ENCODE measurements around the gene CIB1. TPM values are rescaled to one million over a fixed set of nuclear protein-coding genes. Genes with fewer than 3 reads are reported as not detected.
A peak's percentile ranks its signal among the peaks of the same experiment; 100 is the strongest.

Gene CIB1
- total and polyA plus RNA-seq, 10 of the 15 experiments (the other 5 are each of a cell fraction or from before 2014, with no cell fraction given): 10.8 to 155 (median 81.9) TPM

GRCh38 chr15:90184786-90185704, 48.7 kb downstream of the CIB1 start (continued):
- TF ChIP-seq, protein P1, sequence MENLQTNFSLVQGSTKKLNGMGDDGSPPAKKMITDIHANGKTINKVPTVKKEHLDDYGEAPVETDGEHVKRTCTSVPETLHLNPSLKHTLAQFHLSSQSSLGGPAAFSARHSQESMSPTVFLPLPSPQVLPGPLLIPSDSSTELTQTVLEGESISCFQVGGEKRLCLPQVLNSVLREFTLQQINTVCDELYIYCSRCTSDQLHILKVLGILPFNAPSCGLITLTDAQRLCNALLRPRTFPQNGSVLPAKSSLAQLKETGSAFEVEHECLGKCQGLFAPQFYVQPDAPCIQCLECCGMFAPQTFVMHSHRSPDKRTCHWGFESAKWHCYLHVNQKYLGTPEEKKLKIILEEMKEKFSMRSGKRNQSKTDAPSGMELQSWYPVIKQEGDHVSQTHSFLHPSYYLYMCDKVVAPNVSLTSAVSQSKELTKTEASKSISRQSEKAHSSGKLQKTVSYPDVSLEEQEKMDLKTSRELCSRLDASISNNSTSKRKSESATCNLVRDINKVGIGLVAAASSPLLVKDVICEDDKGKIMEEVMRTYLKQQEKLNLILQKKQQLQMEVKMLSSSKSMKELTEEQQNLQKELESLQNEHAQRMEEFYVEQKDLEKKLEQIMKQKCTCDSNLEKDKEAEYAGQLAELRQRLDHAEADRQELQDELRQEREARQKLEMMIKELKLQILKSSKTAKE (IDR thresholded peaks at IDR 0.05; ENCODE audit: low read depth, poor library complexity, severe bottlenecking): peak; percentile 17
- TF ChIP-seq GATAD2B (conservative IDR thresholded peaks at IDR 0.05; ENCODE audit: low read depth) (peak; percentile 86), NR2F1 (conservative IDR thresholded peaks at IDR 0.05) (peak; percentile 84), MEF2B (IDR thresholded peaks at IDR 0.05; ENCODE audit: partially characterized antibody, poor library complexity, severe bottlenecking) (peak; percentile 88), ZBTB40 (IDR thresholded peaks at IDR 0.05; ENCODE audit: borderline replicate concordance) (peak; percentile 71; the same call in 1 of the 2 replicates), BRCA1 (IDR thresholded peaks at IDR 0.05; ENCODE audit: low read depth, low read length) (0 out of 2 replicates have a peak, but pooled peaks have one; percentile 29), ZNF217 (IDR thresholded peaks at IDR 0.05) (peak; percentile 14; the same call in 1 of the 2 replicates), TBL1XR1 (IDR thresholded peaks at IDR 0.05; ENCODE audit: low read depth, low read length) (0 out of 2 replicates have a peak, but pooled peaks have one; percentile 25), POLR2A (IDR thresholded peaks at IDR 0.05; ENCODE audit: low read depth, low read length) (peak; percentile 66), CHD2 (IDR thresholded peaks at IDR 0.05; ENCODE audit: borderline replicate concordance, low read depth, low read length) (0 out of 2 replicates have a peak, but pooled peaks have one; percentile 50), MTA2 (IDR thresholded peaks at IDR 0.05; ENCODE audit: low read depth) (0 out of 2 replicates have a peak, but pooled peaks have one; percentile 15), SP1 (IDR thresholded peaks at IDR 0.05; ENCODE audit: low read depth, low read length) (peak; percentile 41), LARP7 (IDR thresholded peaks at IDR 0.05) (peak; percentile 90), MXI1 (IDR thresholded peaks at IDR 0.05; ENCODE audit: low read depth, low read length) (peak; percentile 98), SIX5 (IDR thresholded peaks at IDR 0.05; ENCODE audit: low read depth, low read length, severe bottlenecking) (no peak), BHLHE40 (IDR thresholded peaks at IDR 0.05; ENCODE audit: borderline replicate concordance in 1 of 2, low read depth in 2 of 2, low read length in 1 of 2) (peak in 1 of 2 experiments; percentile 68; a peak in 2 of 4 replicates), TCF12 (IDR thresholded peaks at IDR 0.05; ENCODE audit: low read depth, low read length) (peak; percentile 40; the same call in 1 of the 2 replicates), DPF2 (IDR thresholded peaks at IDR 0.05) (peak; percentile 92), SMC3 (IDR thresholded peaks at IDR 0.05; ENCODE audit: borderline replicate concordance, low read length) (no peak; the same call in 1 of the 2 replicates), BMI1 (IDR thresholded peaks at IDR 0.05; ENCODE audit: borderline replicate concordance) (peak; percentile 99), BACH1 (IDR thresholded peaks at IDR 0.05; ENCODE audit: borderline replicate concordance) (peak; percentile 45; the same call in 1 of the 2 replicates), ZNF622 (IDR thresholded peaks at IDR 0.05) (no peak)
- TF ChIP-seq, protein P2, sequence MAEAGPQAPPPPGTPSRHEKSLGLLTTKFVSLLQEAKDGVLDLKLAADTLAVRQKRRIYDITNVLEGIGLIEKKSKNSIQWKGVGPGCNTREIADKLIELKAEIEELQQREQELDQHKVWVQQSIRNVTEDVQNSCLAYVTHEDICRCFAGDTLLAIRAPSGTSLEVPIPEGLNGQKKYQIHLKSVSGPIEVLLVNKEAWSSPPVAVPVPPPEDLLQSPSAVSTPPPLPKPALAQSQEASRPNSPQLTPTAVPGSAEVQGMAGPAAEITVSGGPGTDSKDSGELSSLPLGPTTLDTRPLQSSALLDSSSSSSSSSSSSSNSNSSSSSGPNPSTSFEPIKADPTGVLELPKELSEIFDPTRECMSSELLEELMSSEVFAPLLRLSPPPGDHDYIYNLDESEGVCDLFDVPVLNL (IDR thresholded peaks at IDR 0.05; ENCODE audit: low read depth, low read length): 0 out of 2 replicates have a peak, but pooled peaks have one; percentile 45
